Vagina (tissue), 2 donors: ENCODE measurements around the gene CENPU. TPM values are rescaled to one million over a fixed set of nuclear protein-coding genes. Genes with fewer than 3 reads are reported as not detected.

ENCODE experiments used
- DNase-seq, 2 donors: peaks; one replicate each; pipeline ENCODE4 v3.0.0-alpha.2; 2017; ENCODE audit errors: extremely low spot score in 2 of 2
- H3K27ac ChIP-seq: fragments of 200-600 bp; sonication (generic); one replicate; pipeline ENCODE4 v1.5.1; 2019
- H3K27me3 ChIP-seq: fragments of 200-600 bp; sonication (generic); one replicate; pipeline ENCODE4 v1.5.1; 2019
- H3K36me3 ChIP-seq, 2 donors: fragments of 200-600 bp; sonication (generic); one replicate each; pipeline ENCODE4 v1.5.1; 2017 to 2019
- H3K4me1 ChIP-seq: fragments of 200-600 bp; sonication (generic); one replicate; pipeline ENCODE4 v1.5.1; 2019
- H3K4me3 ChIP-seq, 2 donors: fragments of 200-600 bp; sonication (generic); 1 replicate in 1 of 2; 2 replicates in 1 of 2; pipeline ENCODE4 v1.5.1; 2016 to 2019
- H3K9me3 ChIP-seq: fragments of 200-600 bp; sonication (generic); one replicate; pipeline ENCODE4 v1.5.1; 2019
- POLR2A ChIP-seq, 2 donors: fragments of 450-650 bp; IDR thresholded peaks; one replicate each; pipeline ENCODE4 v1.6.1; 2017; ENCODE audit warnings: antibody characterized with exemption in 2 of 2, mild to moderate bottlenecking in 2 of 2, moderate library complexity in 2 of 2
- POLR2AphosphoS5 ChIP-seq, 2 donors: sonication (generic); formaldehyde crosslinking; IDR thresholded peaks; one replicate each; pipeline ENCODE4 v1.9.0; 2017; ENCODE audit warnings: antibody characterized with exemption in 2 of 2, mild to moderate bottlenecking in 2 of 2, low read depth in 1 of 2; ENCODE audit not compliant: insufficient read depth in 1 of 2
- intact Hi-C: fragments of 100-400 bp; cut with DNase I; formaldehyde crosslinking; loops from one replicate; pipeline ENCODE4 v1.15.1; 2023
- total RNA-seq: library from RNA; depleted of rRNA; stranded (reverse); fragments of >200 nt; gene quantifications from one replicate; pipeline ENCODE4 v1.2.3, GENCODE V29; 2016
- TF ChIP-seq, protein P1 (sequence below), 3 experiments: fragments of 450-650 bp in 2 of 3; fragments of 200-600 bp in 1 of 3; sonication (generic) in 1 of 3; IDR thresholded peaks; one replicate each; pipeline ENCODE4 v1.5.1; 2017 to 2019; ENCODE audit warnings: antibody characterized with exemption in 3 of 3, mild to moderate bottlenecking in 2 of 3, moderate library complexity in 2 of 3

Gene CENPU
- total RNA-seq, 1 donor from 2014 or later: 5.2 TPM

- Histone ChIP-seq H3K4me3 (no peak overlapping the region), H3K4me1 (no peaks in the 10 kb centered on the region), H3K9me3 (no peaks in the 10 kb centered on the region), H3K27ac (no peak overlapping the region), H3K36me3 (peaks cover 0 to 25% of the 10 kb centered on the region in 2 donors), H3K27me3 (no peaks in the 10 kb centered on the region)
- no peak for DNase-seq
- no peak for TF ChIP-seq POLR2A (IDR thresholded peaks at IDR 0.05)
- intact Hi-C loops: no loop called here
Measured at GRCh38 chr4:184775854-184776555, 42.1 kb upstream of the CENPU start.

GRCh38 chr4:184774152-184774551 lies 40.3 kb upstream of the CENPU start:
- no peak overlapping the region for H3K27ac ChIP-seq
- TF ChIP-seq POLR2AphosphoS5 (IDR thresholded peaks at IDR 0.05; ENCODE audit: insufficient read depth in 1 of 2, low read depth in 1 of 2): no peak
- TF ChIP-seq, protein P1, sequence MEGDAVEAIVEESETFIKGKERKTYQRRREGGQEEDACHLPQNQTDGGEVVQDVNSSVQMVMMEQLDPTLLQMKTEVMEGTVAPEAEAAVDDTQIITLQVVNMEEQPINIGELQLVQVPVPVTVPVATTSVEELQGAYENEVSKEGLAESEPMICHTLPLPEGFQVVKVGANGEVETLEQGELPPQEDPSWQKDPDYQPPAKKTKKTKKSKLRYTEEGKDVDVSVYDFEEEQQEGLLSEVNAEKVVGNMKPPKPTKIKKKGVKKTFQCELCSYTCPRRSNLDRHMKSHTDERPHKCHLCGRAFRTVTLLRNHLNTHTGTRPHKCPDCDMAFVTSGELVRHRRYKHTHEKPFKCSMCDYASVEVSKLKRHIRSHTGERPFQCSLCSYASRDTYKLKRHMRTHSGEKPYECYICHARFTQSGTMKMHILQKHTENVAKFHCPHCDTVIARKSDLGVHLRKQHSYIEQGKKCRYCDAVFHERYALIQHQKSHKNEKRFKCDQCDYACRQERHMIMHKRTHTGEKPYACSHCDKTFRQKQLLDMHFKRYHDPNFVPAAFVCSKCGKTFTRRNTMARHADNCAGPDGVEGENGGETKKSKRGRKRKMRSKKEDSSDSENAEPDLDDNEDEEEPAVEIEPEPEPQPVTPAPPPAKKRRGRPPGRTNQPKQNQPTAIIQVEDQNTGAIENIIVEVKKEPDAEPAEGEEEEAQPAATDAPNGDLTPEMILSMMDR (IDR thresholded peaks at IDR 0.05): no peak
- TF ChIP-seq POLR2A (IDR thresholded peaks at IDR 0.05): no peak
- no peak for DNase-seq
- H3K27me3 ChIP-seq: no peaks in the 10 kb centered on the region
- intact Hi-C loops: no loop called here
- H3K4me1 ChIP-seq: no peaks in the 10 kb centered on the region
- H3K4me3 ChIP-seq: no peak overlapping the region
- no peaks in the 10 kb centered on the region for H3K9me3 ChIP-seq
- H3K36me3 ChIP-seq: peaks cover 0 to 11% of the 10 kb centered on the region in 2 donors

- no peak overlapping the region for H3K27ac ChIP-seq
- DNase-seq: no peak
- H3K4me1 ChIP-seq: no peaks in the 10 kb centered on the region
- no peaks in the 10 kb centered on the region for H3K9me3 ChIP-seq
- no peaks in the 10 kb centered on the region for H3K27me3 ChIP-seq
- peaks cover 0 to 30% of the 10 kb centered on the region in 2 donors for H3K36me3 ChIP-seq
- H3K4me3 ChIP-seq: no peak overlapping the region
- TF ChIP-seq, protein P1 (IDR thresholded peaks at IDR 0.05): no peak
- TF ChIP-seq POLR2AphosphoS5 (IDR thresholded peaks at IDR 0.05; ENCODE audit: insufficient read depth in 1 of 2, low read depth in 1 of 2) (no peak), POLR2A (IDR thresholded peaks at IDR 0.05) (no peak)
- intact Hi-C loops: no loop called here
Measured at GRCh38 chr4:184771416-184771815, 37.5 kb upstream of the CENPU start.

- TF ChIP-seq POLR2A (IDR thresholded peaks at IDR 0.05) (no peak), POLR2AphosphoS5 (IDR thresholded peaks at IDR 0.05; ENCODE audit: insufficient read depth in 1 of 2, low read depth in 1 of 2) (no peak)
- TF ChIP-seq, protein P1 (IDR thresholded peaks at IDR 0.05): no peak
- Histone ChIP-seq H3K4me1 (no peaks in the 10 kb centered on the region), H3K36me3 (peaks cover 0 to 43% of the 10 kb centered on the region in 2 donors), H3K27me3 (no peaks in the 10 kb centered on the region), H3K4me3 (no peak overlapping the region), H3K27ac (no peak overlapping the region), H3K9me3 (no peaks in the 10 kb centered on the region)
- DNase-seq: no peak
- intact Hi-C loops: no loop called here
Measured at GRCh38 chr4:184769141-184769765, 35.4 kb upstream of the CENPU start.

GRCh38 chr4:184768296-184768695 lies 34.4 kb upstream of the CENPU start:
- Histone ChIP-seq H3K4me1 (no peaks in the 10 kb centered on the region), H3K36me3 (peaks cover 0 to 43% of the 10 kb centered on the region in 2 donors), H3K27me3 (no peaks in the 10 kb centered on the region), H3K27ac (no peak overlapping the region), H3K4me3 (no peak overlapping the region), H3K9me3 (no peaks in the 10 kb centered on the region)
- intact Hi-C loops: no loop called here
- TF ChIP-seq POLR2AphosphoS5 (IDR thresholded peaks at IDR 0.05; ENCODE audit: insufficient read depth in 1 of 2, low read depth in 1 of 2): no peak
- no peak for TF ChIP-seq POLR2A (IDR thresholded peaks at IDR 0.05)
- TF ChIP-seq, protein P1 (IDR thresholded peaks at IDR 0.05): no peak
- DNase-seq: no peak
